ENCODE measurements around the gene RETNLB.

Gene RETNLB, protein sequence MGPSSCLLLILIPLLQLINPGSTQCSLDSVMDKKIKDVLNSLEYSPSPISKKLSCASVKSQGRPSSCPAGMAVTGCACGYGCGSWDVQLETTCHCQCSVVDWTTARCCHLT

DNA sequence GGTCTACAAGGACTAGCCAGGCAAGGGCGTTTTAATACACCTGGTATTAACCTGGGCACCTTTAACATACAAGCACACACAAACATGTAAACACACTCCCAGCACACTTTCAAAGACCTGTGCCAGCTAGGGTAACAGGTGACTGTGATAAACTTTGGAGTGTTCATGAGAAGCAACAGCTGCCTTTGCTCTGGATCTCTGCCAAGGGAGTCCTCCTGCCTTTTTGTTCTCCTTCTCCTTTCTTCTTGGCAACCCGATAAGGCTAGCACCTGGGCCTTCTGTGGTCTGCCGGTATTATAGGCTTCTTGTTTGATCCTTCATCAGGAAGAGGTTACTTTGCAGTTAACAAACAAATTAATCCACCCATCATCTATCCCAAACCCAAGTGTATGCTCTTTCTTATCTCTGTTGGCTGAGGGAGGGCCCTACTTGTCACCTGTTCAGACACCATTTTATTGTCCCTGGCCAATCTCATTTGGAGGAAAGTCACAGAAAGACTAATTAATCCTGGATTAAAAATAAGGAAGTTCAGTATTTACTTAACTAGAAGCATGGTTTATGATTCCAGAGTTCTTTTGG, at the start of gene RETNLB:
Gene RETNLB, minus strand, starts transcription at position 7 of the 579 bp plus-strand sequence. CDS start 225 bp downstream, outside the sequence.
- no peak for DNase-seq (ENCODE audit: low spot score)

DNA sequence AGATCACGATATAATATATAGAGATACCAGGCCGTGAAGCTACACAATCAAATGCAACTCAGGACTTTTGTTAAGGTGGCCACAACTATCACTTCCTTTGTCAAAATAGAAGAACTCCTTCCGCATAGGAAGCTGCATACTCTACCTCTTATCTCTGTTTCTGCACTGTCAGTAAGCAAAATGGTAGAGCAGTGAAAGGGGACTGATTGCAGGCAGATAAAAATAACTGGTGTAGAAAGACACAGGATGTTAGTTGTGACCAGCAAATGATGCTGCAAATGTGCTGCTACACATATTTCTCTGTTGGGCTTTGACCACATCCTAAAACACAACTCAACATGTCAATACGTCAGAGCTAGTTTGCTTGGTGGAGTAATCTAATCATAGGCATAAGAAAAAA, 49.1 kb upstream of the RETNLB start:
- DNase-seq (ENCODE audit: low spot score), result no peak

DNA sequence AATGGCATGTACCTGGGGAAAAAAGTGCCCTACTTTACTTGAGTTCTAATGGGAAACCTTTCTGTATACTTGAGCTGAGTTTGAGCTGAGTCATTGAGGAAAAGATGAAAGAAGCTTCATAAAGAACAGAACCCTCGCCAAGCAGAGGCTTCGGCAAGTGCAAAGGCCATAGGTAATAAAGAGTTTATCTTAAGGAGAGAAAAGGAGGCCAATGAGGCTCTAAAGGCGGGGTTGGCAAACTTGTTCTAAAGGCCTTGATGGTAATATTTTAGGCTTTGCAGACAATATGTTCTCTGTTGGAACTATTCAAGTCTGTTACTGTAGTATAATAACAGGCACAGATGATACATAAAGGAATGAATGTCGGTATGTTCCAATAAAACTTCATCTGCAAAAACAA, 47.8 kb upstream of the RETNLB start:
- no peak for DNase-seq (ENCODE audit: low spot score)

DNA sequence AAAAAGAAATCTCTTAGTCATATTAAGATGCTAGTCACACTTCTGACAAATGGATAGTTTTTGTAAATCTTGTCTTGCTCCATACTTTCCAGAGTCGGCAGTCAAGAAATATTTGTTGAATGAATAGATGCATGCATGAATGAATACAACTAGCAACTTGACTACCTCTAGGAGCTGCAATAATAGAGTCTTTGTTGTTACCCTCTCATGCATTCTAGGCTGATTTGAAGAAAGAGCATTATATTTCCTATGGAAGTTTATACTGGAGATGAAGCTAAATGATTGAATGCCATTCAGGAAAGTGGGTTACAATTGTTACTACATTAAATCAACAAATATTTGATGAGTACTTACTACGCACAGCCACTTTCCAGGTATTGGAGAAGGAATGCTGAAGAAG, 47.2 kb upstream of the RETNLB start:
- no peak for DNase-seq (ENCODE audit: low spot score)

DNA sequence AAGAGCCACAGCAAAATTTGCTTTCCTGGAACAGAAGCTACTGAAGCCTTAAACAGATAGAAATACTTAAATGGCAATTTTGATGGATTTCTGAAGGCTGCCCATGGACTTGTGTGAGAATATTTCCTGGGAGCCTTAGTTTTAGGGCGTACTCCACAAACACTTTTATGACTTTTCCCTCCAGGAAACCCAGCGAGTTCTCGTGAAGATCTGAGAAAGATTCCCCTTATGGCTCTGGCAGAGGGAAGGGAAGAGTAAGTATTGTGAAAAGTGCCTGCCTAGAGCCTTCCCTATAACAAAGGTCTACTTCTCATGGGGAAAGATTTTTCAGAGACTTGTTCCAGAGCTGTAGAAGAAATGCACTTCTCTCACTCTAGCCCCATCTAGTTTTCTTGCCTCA, 34.3 kb upstream of the RETNLB start:
- no peak for DNase-seq (ENCODE audit: low spot score)

DNA sequence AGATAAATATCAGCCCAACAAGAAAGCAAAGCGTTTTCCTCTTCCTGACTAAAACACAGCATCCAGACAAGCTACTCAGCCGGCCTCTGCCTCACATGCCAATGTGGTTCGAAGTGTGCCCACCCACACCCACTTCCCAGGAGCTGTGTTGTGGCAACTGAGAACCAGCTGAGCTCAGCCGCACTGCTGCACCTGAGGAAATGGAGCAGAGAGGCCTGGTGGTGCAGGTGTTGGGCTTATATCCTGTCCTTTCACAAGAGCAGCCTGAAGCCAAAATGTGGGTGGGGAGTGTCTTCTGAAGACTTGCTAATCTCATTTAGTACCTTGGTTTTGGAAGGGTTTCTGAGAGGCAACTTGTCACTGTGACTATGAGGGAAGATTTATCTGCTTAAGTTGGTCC, 23.0 kb upstream of the RETNLB start:
- no peak for DNase-seq (ENCODE audit: low spot score)

DNA sequence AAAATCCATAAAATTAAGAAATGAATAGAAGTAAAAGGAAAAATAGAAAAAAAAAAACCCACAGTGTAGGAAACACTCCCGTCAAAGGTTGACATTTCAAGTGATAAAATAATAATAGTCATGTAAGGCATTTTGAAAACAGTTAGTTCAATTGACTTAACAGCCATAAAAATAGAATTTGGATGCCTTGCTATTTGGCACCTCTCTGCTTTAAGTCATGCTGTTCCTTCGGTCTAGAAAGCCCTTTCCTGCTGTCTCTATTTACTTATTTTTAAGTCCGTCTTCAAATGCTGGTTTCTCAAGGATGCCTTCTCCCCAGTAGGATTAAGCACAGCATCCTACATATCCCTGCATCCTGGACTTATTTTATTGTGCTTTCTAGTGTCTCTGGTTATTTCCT, 22.3 kb upstream of the RETNLB start:
- DNase-seq (ENCODE audit: low spot score), result no peak

DNA sequence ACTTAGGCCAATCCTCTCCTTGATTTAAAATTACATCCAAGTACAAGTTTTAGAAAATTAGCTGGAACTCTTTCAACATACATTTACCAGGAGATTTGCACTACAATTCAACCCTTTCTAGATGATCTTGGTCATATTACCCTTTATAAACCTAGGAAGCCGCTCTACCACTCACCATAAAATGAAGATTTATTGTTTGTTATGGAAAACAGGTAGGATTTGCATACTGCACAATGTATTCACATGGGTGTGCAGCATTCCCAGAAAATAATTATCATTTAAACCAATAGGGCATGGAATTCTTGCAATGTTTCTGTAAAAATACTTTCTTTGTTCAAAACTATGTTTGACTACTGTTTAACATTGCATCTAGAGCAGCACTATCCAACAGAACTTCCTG, 18.4 kb upstream of the RETNLB start:
- DNase-seq (ENCODE audit: low spot score), result no peak

DNA sequence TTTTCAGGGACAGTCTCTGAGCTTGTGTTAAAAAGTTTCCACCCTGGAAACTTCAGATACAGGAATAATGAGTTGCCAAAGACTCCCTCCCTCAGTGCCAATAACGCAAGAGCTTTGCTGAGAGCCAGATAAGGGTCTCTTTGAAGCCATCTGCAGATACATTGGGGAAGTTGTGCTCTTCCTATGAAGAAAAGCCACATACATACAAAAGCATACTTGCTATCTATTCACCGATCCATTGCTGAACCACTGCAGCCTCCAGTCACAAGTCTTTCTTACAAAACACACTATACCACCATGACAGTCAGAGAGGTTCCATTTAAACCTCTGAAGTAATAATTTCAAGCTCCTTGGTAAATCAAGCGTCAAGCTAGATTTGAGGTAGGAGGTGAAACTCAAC, 10.0 kb upstream of the RETNLB start:
- no peak for DNase-seq (ENCODE audit: low spot score)

DNA sequence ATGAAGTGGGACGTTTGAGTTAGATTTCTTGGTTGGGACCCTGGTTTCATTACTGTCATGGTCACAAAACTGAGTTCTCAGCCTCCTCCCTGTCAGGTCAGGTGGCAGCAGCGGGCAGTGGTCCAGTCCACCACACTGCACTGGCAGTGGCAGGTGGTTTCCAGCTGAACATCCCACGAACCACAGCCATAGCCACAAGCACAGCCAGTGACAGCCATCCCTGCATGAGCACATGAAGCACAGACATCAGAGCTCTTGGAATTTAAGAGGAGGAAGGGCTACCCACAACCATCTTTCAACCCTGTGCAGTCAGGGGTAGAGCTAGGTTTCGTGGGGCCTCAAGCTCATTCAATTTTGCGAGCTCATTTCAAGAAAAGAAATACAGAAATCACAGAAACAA, 1.5 kb downstream of the RETNLB start:
- DNase-seq (ENCODE audit: low spot score), result no peak

DNA sequence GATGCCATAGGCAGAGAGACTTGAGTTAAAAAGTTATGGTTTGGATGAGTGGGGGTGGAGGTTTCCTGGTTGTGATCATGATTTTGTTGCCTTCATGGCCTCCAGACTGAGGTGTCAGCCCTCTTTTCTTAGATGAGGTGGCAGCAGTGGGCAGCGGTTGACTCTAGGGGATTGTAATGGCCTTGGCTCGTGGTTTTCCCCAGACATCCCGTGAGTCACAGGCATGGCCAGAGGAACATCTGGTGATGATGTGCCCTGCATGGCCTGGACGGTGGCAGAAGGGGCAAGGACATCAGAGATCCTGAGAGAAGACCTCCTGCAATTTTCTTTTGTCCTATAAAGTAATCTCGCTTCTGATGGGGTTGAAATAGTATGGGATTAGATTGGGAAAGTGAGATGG, 12.4 kb downstream of the RETNLB start:
- no peak for DNase-seq (ENCODE audit: low spot score)

DNA sequence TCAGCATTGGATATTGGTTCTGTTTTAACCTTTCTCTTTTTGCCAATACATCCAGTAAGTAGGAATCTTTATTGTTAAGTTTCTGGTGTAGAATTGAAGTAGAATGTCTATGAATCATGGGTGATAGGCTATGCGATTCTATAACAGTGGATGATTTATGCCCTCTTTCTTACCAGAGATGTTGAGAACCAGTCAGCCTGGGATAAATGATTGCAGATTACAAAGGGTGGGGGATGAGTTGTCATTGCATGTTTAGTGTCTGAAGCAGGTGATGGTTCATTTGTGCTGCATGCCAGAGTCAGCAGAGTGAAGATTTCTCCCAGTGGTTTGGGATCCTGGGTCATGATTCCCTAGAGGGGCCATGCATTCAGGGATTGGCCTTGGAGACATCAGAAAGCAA, 14.3 kb downstream of the RETNLB start:
- no peak for DNase-seq (ENCODE audit: low spot score)

DNA sequence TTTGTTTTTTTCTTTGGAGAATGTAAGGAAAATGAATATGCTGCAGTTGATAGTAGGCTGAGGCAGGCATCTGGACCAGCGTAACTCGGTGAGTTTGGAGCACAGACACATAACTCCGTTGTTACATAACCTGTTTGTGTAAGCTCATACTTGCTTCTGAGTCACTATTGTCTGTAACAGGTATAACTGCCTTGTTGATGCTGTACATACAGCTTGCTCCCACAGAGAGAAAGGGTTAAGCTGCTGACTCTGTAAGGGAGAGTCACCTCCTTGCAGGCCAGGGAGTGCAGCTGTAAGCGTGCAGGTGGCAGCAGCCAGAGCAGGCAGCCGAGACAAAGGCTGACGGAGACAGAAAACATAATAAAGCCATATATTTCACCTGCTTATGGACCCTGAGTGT, 20.4 kb downstream of the RETNLB start:
- no peak for DNase-seq (ENCODE audit: low spot score)

DNA sequence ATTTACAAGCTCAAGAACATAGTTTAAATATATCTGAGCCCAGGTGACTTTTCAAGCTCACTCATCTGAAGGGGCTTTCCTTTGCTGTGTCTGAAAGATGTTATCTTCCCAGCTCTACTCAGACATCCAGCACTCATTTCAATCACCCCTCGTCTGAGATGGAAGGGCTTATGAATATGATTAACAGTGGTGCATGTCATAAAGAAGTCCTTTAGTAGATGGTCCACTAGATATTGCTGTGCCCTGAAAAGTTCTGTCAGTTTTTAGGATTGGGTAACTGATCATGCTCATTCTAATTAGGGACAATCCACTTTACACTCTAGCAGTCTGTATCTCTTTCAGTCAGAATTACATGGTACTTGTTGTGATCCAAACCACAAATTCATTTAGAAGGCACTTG, 28.3 kb downstream of the RETNLB start:
- no peak for DNase-seq (ENCODE audit: low spot score)

DNA sequence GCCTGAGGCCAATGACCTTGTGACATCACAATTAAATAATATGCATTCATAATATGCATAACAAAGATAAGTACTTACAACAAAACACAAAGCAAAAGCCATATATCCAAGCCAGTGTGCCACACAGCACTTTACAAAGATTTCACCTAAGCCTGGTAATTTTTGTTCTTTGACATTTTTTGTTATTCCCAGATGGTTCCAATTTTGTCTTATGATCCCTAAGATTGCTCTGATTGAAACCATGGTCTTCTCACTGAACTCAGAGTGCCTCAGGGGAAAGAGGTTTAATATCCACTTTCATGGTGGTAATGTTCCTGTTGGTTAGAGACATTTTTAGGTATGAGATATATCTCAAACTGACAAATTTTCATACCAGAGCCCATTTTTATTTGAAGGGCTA, 29.1 kb downstream of the RETNLB start:
- no peak for DNase-seq (ENCODE audit: low spot score)

DNA sequence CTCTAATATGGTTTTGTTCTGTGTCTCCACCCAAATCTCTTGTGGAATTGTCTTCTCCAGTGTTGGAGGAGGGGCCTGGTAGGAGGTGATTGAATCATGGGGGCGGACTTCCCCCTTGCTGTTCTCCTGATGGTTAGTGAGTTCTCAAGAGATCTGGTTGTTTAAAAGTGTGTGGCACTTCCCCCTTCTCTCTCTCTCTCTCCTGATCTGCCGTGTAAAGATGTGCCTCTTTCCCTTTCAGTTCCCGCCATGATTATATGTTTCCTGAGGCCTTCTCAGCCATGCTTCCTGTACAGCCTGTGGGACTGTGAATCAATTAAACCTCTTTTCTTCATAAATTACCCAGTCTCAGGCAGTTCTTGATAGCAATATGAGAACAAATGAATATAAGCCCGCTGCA, 33.1 kb downstream of the RETNLB start:
- DNase-seq (ENCODE audit: low spot score), result no peak

DNA sequence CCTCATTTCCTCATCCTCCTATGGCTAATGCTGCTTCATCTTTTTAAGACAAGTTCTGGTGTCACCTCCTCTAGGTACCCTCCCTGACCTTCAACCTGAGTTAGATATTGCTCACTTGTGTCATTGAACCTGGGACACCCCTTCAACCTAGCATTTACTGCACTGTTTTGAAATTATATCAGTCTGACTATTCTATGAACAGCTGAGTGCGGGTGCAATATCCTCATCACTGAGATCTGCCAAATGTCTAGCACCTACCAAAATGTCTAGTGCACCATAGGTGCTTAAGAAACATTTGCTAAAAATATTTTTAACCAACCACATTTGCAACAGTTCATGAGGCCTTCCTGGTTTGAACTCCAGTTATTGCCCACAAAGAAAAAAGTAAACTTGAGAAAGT, 34.5 kb downstream of the RETNLB start:
- DNase-seq (ENCODE audit: low spot score), result no peak

DNA sequence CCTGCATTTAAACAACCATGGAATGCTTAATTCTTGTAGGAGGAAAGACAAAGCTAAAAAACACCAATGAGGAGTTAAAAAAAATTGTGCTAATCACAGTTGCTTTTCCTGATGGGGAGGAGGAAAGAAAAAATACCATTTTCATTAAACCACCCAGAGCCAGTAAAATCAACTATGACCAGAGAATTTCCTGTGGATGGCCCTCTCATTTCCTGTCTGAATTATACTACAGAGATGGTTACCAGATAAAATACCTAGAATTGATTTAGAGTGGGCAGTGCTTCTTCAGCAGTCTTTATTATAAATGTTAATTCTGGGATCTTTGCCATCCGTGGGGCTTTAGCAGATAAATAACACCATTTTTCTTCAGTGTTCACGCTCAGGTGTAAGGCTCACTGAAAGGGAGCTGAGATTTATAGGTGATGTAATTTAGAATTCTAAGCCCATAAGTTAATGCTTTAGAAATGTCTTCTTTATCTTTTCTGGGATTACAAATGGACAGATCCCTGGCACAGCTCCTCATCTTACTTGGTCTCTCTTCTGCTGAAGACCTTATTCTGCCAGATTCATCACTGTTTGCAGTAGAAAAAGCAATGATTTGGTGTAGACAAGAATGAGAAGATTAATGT, 37.9 kb downstream of the RETNLB start:
- no peak for DNase-seq (ENCODE audit: low spot score)

DNA sequence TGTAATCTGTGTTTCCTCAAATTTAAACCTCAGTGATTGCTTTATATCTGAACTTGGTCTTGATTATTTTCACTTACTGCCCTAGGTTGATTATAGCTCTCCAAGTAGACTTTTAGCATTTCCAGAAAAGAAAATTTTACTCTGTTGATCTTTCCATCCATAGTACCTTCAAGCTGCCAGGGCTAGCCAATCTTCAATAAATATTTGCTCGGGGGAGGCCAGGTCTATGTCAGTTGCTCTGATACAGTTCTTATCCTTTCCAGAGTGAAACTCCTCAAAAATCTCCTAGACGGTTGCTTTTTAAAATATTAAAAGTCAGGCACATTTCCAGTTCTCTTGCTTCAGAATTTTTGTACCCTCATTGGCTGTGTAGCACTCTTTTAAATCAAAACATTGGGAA, 38.8 kb downstream of the RETNLB start:
- DNase-seq (ENCODE audit: low spot score), result no peak

DNA sequence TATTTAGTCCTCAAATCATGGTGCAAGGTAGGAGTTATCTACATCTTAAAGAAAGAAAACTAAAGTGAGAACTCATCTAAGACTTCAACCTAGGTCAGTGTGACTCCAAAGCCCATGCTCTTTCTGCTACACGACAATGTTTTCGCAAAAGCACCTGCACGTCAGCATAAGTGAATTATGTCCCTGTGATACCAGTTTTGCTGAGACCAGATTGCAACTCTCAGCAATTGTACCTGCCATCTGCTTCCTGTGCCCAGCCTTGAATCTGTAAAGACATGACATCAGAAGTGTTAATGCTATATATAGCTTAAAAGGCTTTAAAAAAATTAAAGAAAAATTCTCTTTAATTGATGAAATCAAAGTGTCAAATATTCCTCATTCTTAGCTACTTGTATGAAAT, 43.4 kb downstream of the RETNLB start:
- DNase-seq (ENCODE audit: low spot score), result no peak

DNA sequence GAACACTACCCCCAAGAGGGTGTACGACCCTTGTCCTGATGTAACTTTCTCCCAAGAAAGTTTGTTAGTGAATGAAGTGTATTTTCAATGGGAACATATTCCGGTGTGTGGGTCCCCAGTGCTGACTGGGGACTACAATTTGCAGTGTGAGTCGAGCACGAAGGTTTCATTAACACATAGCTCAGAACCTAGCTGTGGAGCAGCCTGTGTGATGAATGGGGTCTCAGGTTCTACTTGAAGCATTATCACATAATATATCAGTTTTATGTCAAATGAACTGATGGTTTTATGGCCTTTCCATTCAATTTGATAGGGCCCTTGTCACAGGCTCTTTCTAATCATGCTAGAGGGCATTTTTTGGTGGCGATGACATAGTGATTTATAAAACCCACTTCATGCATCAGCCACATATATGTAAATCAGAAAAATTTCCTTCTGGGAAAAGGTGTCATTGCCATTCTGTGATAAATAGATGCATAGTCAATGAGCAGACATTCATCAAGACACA, 44.1 kb downstream of the RETNLB start:
- no peak for DNase-seq (ENCODE audit: low spot score)
